ENCODE results near the gene MLF1. TPM values are rescaled to one million over a fixed set of nuclear protein-coding genes. Genes with fewer than 3 reads are reported as not detected.

MLF1 gene
- total RNA-seq, 1 donor from 2014 or later: 3.3 TPM

GRCh38 chr3:158631981-158632380, 61.0 kb downstream of the MLF1 start:
- Histone ChIP-seq H3K36me3 (no peaks in the 10 kb centered on the region), H3K9me3 (no peaks in the 10 kb centered on the region), H3K4me3 (no peak overlapping the region), H3K27ac (no peak overlapping the region), H3K27me3 (no peaks in the 10 kb centered on the region), H3K4me1 (no peaks in the 10 kb centered on the region)
- intact Hi-C loops (cut with DNase I): no loop called here
- no peak for TF ChIP-seq CTCF (IDR thresholded peaks at IDR 0.05)
- DNase-seq (ENCODE audit: low spot score in 2 of 2): no peak

GRCh38 chr3:158640646-158641045, 69.7 kb downstream of the MLF1 start:
- H3K9me3 ChIP-seq: no peaks in the 10 kb centered on the region
- no peaks in the 10 kb centered on the region for H3K36me3 ChIP-seq
- no peaks in the 10 kb centered on the region for H3K27me3 ChIP-seq
- intact Hi-C loops (cut with DNase I): loop anchor here (5.0 to 10.0 kb wide), 2 partner anchors 528 to 1476 kb away; partner anchors contain the start of genes CCNL1 and RSRC1
- no peak for TF ChIP-seq CTCF (IDR thresholded peaks at IDR 0.05)
- H3K27ac ChIP-seq: no peak overlapping the region
- H3K4me1 ChIP-seq: peaks cover 0 to 4% of the 10 kb centered on the region in 2 donors
- no peak for DNase-seq (ENCODE audit: low spot score in 2 of 2)
- H3K4me3 ChIP-seq: no peak overlapping the region

- DNase-seq (ENCODE audit: low spot score in 2 of 2): no peak
- intact Hi-C loops (cut with DNase I): loop anchor here (5.0 to 10.0 kb wide), 2 partner anchors 530 to 1477 kb away; partner anchors contain the start of genes CCNL1 and RSRC1
These were observed 71.0 kb downstream of the MLF1 start for GRCh38 chr3:158642005-158642404.

GRCh38 chr3:158642474-158643210, 71.6 kb downstream of the MLF1 start:
- no peaks in the 10 kb centered on the region for H3K27me3 ChIP-seq
- intact Hi-C loops (cut with DNase I): loop anchor here (5.0 to 10.0 kb wide), 2 partner anchors 530 to 1478 kb away; partner anchors contain the start of genes CCNL1 and RSRC1
- no peaks in the 10 kb centered on the region for H3K9me3 ChIP-seq
- H3K4me3 ChIP-seq: no peak overlapping the region
- H3K27ac ChIP-seq: no peak overlapping the region
- peaks cover 0 to 11% of the 10 kb centered on the region in 2 donors for H3K4me1 ChIP-seq
- no peak for DNase-seq (ENCODE audit: low spot score in 2 of 2)
- no peak for TF ChIP-seq CTCF (IDR thresholded peaks at IDR 0.05)
- peaks cover 0 to 4% of the 10 kb centered on the region in 2 donors for H3K36me3 ChIP-seq

More at GRCh38 chr3:158642005-158642404, 71.0 kb downstream of the MLF1 start:
- H3K9me3 ChIP-seq: no peaks in the 10 kb centered on the region
- no peak overlapping the region for H3K27ac ChIP-seq
- H3K4me3 ChIP-seq: no peak overlapping the region
- peaks cover 0 to 4% of the 10 kb centered on the region in 2 donors for H3K36me3 ChIP-seq
- H3K4me1 ChIP-seq: peaks cover 0 to 11% of the 10 kb centered on the region in 2 donors
- H3K27me3 ChIP-seq: no peaks in the 10 kb centered on the region
- TF ChIP-seq CTCF (IDR thresholded peaks at IDR 0.05): no peak

GRCh38 chr3:158644345-158644908, 73.4 kb downstream of the MLF1 start, which contains the start of gene GFM1:
Gene GFM1, plus strand, starts transcription at chr3:158644527. Its CDS starts 108 bp downstream, at chr3:158644635.
- peak within 1 kb of the TSS; percentile 67 to 80 for H3K4me3 ChIP-seq
- intact Hi-C loops (cut with DNase I): loop anchor here (1.0 to 10.0 kb wide), 4 partner anchors 73 to 1480 kb away; partner anchors contain the start of genes CCNL1, MLF1 and RSRC1
- peak; percentile 65 to 95 (median 92) for TF ChIP-seq CTCF (IDR thresholded peaks at IDR 0.05)
- no peaks in the 10 kb centered on the region for H3K27me3 ChIP-seq
- peak within 1 kb of the TSS; percentile 75 to 94 for H3K27ac ChIP-seq
- peak; percentile 64 to 97 for DNase-seq (ENCODE audit: low spot score in 2 of 2)
- H3K4me1 ChIP-seq: peaks cover 0 to 11% of the 10 kb centered on the region in 2 donors
- no peaks in the 10 kb centered on the region for H3K9me3 ChIP-seq
- H3K36me3 ChIP-seq: peaks cover 0 to 8% of the 10 kb centered on the region in 2 donors

Data from ascending aorta (tissue), 2 donors.